GM21576 (cell line): Measurements from ENCODE around the gene STXBP2.

Experiments
- ATAC-seq: cut with Tn5 transposase; IDR thresholded peaks from one replicate; pipeline ENCODE4 v1.9.1; 2021; ENCODE audit warnings: mild to moderate bottlenecking, moderate library complexity; ENCODE audit not compliant: unreplicated experiment

Gene STXBP2

DNA sequence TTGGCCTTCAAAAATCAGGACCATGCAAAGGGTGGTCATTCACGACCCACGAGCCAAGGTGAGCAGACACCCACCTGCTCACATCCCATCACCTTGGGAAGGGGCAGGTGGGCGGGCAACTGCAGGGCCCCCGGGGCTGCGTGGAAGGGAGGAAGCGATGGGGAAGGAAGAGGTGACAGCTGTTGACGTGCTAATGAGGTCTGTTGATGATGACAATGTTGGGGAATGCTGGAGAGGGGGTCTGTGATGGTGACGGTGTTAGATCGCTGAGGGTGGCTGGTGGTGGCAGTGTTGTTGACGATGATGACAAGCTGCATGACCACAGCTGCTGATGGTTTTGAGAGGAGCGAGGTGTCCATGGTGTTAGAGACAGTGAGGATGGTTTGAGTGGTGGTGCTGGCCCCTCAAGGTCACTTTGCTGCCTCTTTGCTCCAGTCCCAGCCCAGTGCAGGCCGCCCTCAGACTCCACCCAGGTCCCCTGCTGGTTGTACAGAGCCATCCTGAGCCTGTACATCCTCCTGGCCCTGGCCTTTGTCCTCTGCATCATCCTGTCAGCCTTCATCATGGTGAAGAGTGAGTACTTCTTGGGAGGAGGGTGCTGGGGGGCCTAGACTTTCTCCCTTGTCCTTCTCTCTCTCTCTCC is 40.9 kb downstream of the STXBP2 start:
- no peak for ATAC-seq

GRCh38 chr19:7678971-7679751 is 42.3 kb downstream of the STXBP2 start:
- no peak for ATAC-seq

- ATAC-seq, result no peak
Measured at GRCh38 chr19:7679771-7680605, 43.1 kb downstream of the STXBP2 start.

DNA sequence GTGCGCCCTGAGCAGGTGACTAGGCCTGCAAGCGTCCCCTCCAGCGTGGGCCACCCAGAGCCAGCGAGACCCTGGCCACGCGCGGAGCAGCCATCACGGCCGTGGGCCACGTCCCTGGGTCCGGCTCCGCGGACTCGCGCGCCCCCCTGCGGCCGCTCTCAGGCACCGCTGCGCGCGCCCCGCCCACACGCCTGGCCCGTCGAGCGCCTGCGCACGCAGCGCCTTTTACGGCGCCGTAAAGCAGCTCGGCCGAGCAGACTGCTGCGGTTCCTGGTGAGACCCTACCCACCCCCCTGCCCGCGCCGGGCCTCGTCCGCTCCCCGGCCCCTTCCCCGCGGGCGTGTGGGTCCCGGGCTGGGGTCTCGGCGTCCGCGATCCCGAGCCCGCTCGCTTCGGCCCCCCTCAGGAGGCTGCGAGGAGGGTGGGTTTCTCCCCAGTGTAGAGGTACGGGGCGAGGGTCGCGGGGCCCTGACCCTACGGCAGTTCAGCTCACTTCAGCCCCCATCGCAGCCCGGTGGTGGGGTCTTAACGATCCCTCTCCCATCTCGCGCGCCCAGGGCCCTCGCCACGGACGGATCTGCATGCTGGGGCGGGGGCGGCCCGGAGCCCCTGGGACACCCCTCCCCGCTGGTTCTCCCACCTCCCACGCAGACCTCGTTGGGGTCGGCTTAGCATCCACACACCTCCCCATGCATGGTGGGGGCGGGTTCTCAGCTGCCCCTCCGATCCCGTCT is 43.9 kb downstream of the STXBP2 start, which contains the start of gene TRAPPC5:
Gene TRAPPC5 (plus strand): TSS at position 228 of the 734 bp plus-strand sequence. CDS start 1,421 bp downstream, outside the sequence.
- peak; percentile 48 for ATAC-seq

DNA sequence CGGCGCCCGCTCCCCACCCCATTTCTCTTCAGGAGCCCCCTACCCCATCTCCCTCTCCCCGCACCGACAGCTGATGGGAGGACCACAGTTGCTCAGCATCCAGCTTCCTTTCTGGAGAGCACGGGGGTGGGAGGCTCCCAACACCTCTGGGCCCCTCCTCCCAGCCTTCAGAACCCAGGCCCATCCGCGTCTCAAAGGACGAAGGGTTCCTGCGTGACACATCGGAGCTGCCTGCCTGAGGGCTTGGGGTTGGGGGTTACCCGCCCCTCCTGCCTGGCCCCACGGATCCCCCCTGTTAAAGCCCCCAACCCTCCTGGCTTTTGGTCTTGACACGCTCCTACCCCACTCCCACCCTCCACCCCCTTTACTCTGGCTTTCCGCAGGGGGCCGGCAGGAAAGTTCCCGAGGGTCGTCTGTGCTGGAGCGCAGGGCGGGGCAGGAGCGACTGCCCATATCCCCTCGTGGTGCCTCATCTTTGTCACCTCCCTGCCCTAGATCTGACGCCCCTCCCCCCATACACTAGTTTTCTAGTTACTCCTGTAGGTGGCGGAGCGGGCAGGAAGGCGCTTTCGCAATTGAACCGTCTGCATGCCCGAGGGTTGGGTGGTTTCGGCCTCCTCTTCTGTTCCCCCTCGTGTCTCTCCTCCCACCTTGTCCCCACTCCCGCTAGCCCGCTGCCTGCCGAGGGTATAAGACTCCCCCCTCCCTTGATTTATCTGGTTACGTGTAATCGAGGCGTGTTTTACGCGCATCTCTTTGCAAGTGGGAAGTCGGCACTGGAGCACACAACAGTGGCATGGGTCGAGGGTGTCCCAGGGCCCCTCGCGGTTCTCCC is 44.6 kb downstream of the STXBP2 start:
- ATAC-seq, result peak; percentile 37

GRCh38 chr19:7682175-7682855 is 45.4 kb downstream of the STXBP2 start:
- ATAC-seq, result no peak

DNA sequence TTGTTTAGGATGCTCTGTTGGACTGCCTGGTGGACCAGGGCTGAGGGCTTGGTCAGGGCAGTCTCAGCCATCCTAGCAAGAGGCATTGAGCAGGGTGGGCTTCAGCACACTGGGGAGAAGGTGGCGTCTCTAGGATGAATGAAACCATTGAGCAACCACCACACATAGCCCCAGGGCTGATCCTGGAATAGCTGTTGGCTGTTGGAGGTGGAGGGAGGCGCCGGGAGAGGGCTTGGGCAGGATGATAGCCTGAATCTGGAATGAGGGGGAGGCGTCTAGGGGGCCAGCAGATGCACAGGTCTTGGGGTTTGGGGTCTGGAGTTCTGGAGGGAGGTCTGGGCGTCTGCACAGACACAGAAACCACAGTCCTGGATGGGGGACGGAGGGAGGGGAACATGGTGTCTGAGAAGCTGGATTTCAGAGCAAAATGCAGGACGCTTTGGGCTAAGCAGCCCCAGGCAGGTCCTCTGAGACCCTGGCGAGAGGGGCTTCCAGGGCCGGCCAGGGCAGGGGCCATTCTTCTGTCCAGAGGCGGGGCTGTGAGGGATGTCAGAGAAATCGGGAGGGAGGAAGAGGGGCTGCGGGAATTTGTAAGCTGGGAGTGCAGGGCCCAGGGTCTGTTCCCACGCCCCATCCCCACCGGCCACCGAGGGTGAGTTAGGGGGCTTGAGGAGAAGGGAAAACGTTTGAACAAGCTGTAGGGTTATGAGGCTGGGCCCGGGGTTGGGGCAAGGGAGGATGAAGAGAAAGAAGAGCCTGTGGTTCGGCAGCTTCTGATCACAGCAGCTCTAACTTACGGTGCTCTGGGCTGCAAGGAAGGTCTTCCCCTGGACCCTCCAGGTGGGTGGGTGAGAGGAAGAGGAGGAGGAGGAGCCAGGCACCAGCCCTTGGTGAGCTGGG is 48.9 kb downstream of the STXBP2 start:
- no peak for ATAC-seq

GRCh38 chr19:7687177-7687576 is 50.3 kb downstream of the STXBP2 start:
- ATAC-seq, result no peak

GRCh38 chr19:7689165-7689564 is 52.3 kb downstream of the STXBP2 start:
- ATAC-seq, result no peak

- no peak for ATAC-seq
Measured at GRCh38 chr19:7690779-7691258, 53.9 kb downstream of the STXBP2 start.

DNA sequence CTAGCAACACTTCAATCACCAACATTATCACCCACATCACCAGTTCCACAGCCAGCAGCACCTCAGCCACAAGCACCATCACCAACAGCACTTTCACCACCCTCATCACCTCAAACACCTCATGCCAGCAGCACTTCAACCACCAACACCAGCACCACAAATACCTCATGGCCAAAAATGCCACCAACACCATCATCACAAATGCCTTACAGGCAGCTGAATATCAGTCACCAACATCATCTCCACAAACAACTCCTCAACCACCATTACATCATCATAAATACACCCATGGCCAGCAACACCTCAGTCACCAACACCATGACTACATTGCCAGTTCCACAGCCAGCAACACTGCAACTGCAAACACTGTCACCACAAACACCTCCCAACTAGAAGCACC is 54.6 kb downstream of the STXBP2 start:
- ATAC-seq, result no peak

GRCh38 chr19:7692417-7693088 is 55.6 kb downstream of the STXBP2 start:
- ATAC-seq, result no peak

DNA sequence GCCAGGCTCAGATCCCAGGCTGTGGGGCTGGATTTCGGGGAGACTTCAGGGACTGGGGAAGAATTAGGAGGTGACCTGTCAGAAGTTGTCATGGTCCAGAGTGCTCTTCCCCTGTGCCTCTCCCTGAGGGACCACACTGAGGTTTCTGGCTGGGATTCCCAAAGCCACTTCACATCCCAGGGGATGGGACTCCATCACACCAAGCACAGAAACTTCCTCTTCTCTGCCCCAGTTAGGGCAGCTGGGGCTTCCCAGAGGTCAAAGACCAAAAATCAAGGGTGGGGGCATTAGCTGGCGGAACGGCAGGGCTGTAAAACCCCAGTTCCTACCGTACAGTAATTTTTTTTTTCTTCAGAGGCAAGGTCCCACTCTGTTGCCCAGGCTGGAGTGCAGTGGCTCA is 57.6 kb downstream of the STXBP2 start:
- ATAC-seq, result no peak
